ENCODE results near the gene IMMP2L. TPM values are rescaled to one million over a fixed set of nuclear protein-coding genes. Genes with fewer than 3 reads are reported as not detected.

IMMP2L gene
- total RNA-seq, 2 experiments from 2014 or later = 17.4 to 30.2 TPM

DNA sequence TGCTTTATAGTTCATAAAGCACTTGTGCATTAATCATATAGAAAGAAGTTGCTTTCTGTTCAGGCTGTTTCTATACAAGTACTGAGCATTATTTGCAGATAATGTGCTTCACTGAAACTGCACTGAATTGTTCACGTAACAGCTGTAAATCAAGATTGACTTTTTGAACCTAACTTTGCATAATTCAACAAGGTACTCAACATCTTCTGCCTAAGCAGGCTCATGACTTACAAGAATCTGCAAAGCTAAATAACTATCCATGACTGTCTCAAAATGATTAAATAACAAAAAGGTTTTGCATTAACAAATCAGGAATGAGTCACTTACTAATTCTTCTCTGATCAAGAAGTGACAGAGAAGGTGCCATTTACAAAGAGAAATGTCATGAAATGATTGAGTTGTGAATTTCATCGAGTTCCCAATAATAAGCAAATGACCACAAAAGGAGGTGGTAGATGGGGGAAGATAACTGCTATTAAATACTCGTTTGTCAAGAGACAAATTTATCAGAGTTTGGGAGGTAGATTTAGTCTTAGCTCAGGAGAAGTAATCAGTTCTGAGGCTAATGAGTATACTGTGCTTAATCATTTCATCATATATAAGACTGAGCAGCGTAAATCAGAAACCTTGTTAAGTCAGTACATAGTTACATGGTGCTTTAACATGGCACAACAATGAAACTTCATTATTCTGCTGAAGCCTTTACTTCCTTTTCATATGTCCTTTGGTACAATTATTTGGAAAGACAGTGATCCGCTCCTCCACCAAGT, 632.6 kb downstream of the IMMP2L start:
- TF ChIP-seq CTCF (IDR thresholded peaks at IDR 0.05) = no peak
- DNase-seq (no peak), ATAC-seq (no peak)
- H3K9me3 Mint-ChIP-seq = peaks cover 6% of the 10 kb centered on the region
- H3K4me1 Mint-ChIP-seq (ENCODE audit: low read depth) = peaks cover 21% of the 10 kb centered on the region
- no peaks in the 10 kb centered on the region for H3K27me3 Mint-ChIP-seq
- POLR2A ChIA-PET = no interaction called here
- no peak overlapping the region for H3K27ac Mint-ChIP-seq
- CTCF ChIA-PET = interaction anchor here (1.0 kb wide), 1 partner anchor 9 kb away, joined by 3 read pairs; no protein-coding TSS in a partner anchor
- no peak overlapping the region for H3K4me3 Mint-ChIP-seq
- intact Hi-C loops (cut with micrococcal nuclease) = no loop called here
- H3K36me3 Mint-ChIP-seq (ENCODE audit: low read depth) = peaks cover 5% of the 10 kb centered on the region

DNA sequence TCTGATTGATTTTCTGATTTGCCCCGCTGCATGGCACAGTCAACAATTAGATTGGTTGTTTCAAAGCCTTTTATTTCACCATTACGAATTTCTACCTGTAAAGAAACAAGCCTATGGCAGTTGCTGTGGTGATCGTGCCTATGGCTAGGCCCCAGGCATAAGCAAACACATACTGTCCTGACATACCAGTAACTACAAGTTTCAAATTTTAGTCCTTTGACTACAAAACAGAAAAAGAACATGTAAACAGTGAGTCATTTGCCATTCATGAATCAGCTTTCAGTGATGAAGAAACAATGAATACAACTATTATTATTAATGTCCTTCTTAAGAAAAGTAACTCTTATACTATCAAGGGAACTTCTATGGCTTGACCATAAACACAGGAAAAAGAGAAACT, 639.4 kb downstream of the IMMP2L start:
- TF ChIP-seq CTCF (IDR thresholded peaks at IDR 0.05) = no peak
- ATAC-seq (no peak), DNase-seq (no peak)
- ChIA-PET POLR2A (no interaction called here), CTCF (no interaction called here)
- intact Hi-C loops (cut with micrococcal nuclease) = no loop called here
- no peaks in the 10 kb centered on the region for H3K36me3 Mint-ChIP-seq (ENCODE audit: low read depth)
- no peak overlapping the region for H3K4me3 Mint-ChIP-seq
- H3K27ac Mint-ChIP-seq = no peak overlapping the region
- peaks cover 18% of the 10 kb centered on the region for H3K4me1 Mint-ChIP-seq (ENCODE audit: low read depth)
- no peaks in the 10 kb centered on the region for H3K9me3 Mint-ChIP-seq
- no peaks in the 10 kb centered on the region for H3K27me3 Mint-ChIP-seq

DNA sequence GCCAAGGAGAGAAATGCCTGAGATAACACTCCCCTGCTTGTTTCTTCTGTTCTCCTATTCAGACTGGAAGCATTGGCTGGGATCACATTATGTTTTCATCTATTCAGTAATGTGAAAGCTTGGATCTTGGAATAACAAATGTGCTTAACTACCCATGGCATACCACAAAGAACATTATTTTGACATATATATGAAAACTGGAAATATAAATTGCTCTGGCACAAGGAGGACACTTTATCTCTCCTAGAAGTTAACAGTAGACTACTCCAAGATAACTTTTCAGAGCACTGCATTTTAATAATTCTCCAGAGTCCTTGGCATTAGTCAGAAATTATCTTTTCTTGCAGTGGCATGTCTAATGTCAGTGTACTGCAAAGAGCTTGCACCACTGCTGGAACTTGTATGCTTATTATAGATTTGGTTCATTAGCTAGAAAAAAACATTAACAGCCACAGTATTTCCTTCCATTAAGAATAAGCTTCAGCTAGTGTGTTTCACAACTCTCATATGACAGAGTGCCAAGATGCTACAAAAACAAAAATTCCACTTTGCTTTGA, 640.6 kb downstream of the IMMP2L start:
- Mint-ChIP-seq H3K36me3 (ENCODE audit: low read depth) (no peaks in the 10 kb centered on the region), H3K27me3 (no peaks in the 10 kb centered on the region), H3K27ac (no peak overlapping the region), H3K4me3 (no peak overlapping the region), H3K4me1 (ENCODE audit: low read depth) (peaks cover 11% of the 10 kb centered on the region), H3K9me3 (no peaks in the 10 kb centered on the region)
- intact Hi-C loops (cut with micrococcal nuclease) = no loop called here
- POLR2A ChIA-PET = no interaction called here
- TF ChIP-seq CTCF (IDR thresholded peaks at IDR 0.05) = no peak
- CTCF ChIA-PET = interaction anchor here (0.7 to 1.8 kb wide), 3 partner anchors 11 to 154 kb away, joined by 3 to 4 read pairs (median 3); no protein-coding TSS in a partner anchor
- ATAC-seq (no peak), DNase-seq (no peak)

GRCh38 chr7:110918949-110919548, 643.2 kb downstream of the IMMP2L start:
- no peak for DNase-seq
- H3K9me3 Mint-ChIP-seq = peaks cover under 1% of the 10 kb centered on the region
- peak; percentile 27 for ATAC-seq
- H3K27me3 Mint-ChIP-seq = no peaks in the 10 kb centered on the region
- ChIA-PET POLR2A (no interaction called here), CTCF (interaction anchor here (1.0 kb wide), 1 partner anchor 179 kb away, joined by 3 read pairs; no protein-coding TSS in a partner anchor)
- H3K4me3 Mint-ChIP-seq = no peak overlapping the region
- H3K27ac Mint-ChIP-seq = no peak overlapping the region
- intact Hi-C loops (cut with micrococcal nuclease) = no loop called here
- TF ChIP-seq CTCF (IDR thresholded peaks at IDR 0.05) = no peak
- H3K36me3 Mint-ChIP-seq (ENCODE audit: low read depth) = no peaks in the 10 kb centered on the region
- peaks cover 13% of the 10 kb centered on the region for H3K4me1 Mint-ChIP-seq (ENCODE audit: low read depth)

- no peak for ATAC-seq
- ChIA-PET CTCF (no interaction called here), POLR2A (no interaction called here)
- Mint-ChIP-seq H3K36me3 (ENCODE audit: low read depth) (no peaks in the 10 kb centered on the region), H3K27me3 (no peaks in the 10 kb centered on the region), H3K27ac (no peak overlapping the region), H3K4me1 (ENCODE audit: low read depth) (peaks cover 8% of the 10 kb centered on the region), H3K4me3 (no peak overlapping the region), H3K9me3 (peaks cover 2% of the 10 kb centered on the region)
- no peak for DNase-seq
- intact Hi-C loops (cut with micrococcal nuclease) = no loop called here
- TF ChIP-seq CTCF (IDR thresholded peaks at IDR 0.05) = no peak
These were observed 648.0 kb downstream of the IMMP2L start for GRCh38 chr7:110914263-110914662.

All from activated CD8-positive, alpha-beta T cell treated with anti-CD3 and anti-CD28 coated beads for 36 hours (primary cell).